Tracheal epithelial cell (primary cell): ENCODE measurements around the gene LSM14A. TPM values are rescaled to one million over a fixed set of nuclear protein-coding genes. Genes with fewer than 3 reads are reported as not detected.

Source experiments
- total RNA-seq: library from RNA; depleted of rRNA; stranded (reverse); fragments of >200 nt; gene quantifications from 2 replicates; pipeline ENCODE4 v1.2.1, GENCODE V29; 2014

LSM14A gene
- 48.4 and 56.7 TPM in 2 replicates for total RNA-seq

GRCh38 chr19:34171877-34172660, at the start of gene LSM14A:
LSM14A (plus strand) TSS chr19:34172504; CDS start chr19:34172643, 139 bp downstream.

DNA sequence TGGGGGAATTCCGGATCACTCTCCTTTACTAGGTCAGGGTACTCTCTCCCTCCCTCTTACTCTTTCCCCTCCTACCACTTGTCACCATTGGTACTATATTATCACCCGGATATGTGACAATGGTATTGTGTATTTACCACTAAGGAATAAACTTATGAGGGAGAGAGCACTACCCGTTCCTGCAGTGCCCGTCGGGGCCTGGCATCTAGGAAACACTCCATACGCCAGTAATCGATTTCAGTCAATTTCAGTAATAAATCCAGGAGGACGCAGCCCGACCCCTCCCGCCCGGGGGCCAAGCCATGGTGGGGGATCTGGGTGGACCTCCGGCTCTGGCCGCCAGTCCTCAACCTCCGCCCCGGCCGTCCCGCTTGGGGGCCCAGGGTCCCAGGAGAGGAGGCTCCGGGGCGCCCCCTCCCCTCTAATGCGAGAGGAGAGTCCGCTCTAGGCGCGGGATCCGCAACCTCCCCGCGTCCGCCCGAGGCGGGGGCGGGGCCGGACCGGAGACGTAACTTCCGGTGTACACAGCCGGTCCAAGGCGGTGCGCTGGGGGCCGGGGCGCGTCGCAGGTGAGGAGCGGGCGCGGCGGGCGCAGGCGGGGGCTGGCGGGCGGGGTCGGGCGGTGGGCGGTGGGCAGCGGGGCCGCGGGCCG, 81.9 kb downstream of the LSM14A start, which contains the start of gene GARRE1:
Gene GARRE1, plus strand, starts transcription at position 509 of the 652 bp plus-strand sequence. CDS start 45,920 bp downstream, outside the sequence.

Other genes starting within 250 kb of the LSM14A start
- 6.0 and 6.7 TPM in 2 replicates for gene GARRE1, start 82.0 kb downstream of the LSM14A start, total RNA-seq
- 185 and 235 TPM in 2 replicates for gene GPI, start 192.7 kb downstream of the LSM14A start, total RNA-seq
- 36.0 and 47.0 TPM in 2 replicates for gene PDCD2L, start 231.9 kb downstream of the LSM14A start, total RNA-seq